Activated T-helper 1 cell treated with Interleukin-2 at 50 U/mL for 16 hours (primary cell): ENCODE data around the gene ROBO2.

Experiments
- DNase-seq: peaks from one replicate; pipeline ENCODE4 v3.0.0-alpha.2; 2020; ENCODE audit warnings: low read depth

Gene ROBO2

GRCh38 chr3:77571971-77572715 lies 532.2 kb downstream of the ROBO2 start:
- no peak for DNase-seq

GRCh38 chr3:77577264-77577663 lies 537.4 kb downstream of the ROBO2 start:
- no peak for DNase-seq

- no peak for DNase-seq
Measured at GRCh38 chr3:77586216-77586615, 546.3 kb downstream of the ROBO2 start.

GRCh38 chr3:77588863-77589262 lies 549.0 kb downstream of the ROBO2 start:
- DNase-seq: no peak

- no peak for DNase-seq
Measured at GRCh38 chr3:77590191-77590590, 550.3 kb downstream of the ROBO2 start.

GRCh38 chr3:77595371-77595870 lies 555.5 kb downstream of the ROBO2 start:
- DNase-seq: no peak

GRCh38 chr3:77599948-77600347 lies 560.0 kb downstream of the ROBO2 start:
- no peak for DNase-seq

GRCh38 chr3:77601823-77602415 lies 562.0 kb downstream of the ROBO2 start:
- no peak for DNase-seq

- DNase-seq: no peak
Measured at GRCh38 chr3:77602722-77603121, 562.8 kb downstream of the ROBO2 start.

GRCh38 chr3:77605308-77605707 lies 565.4 kb downstream of the ROBO2 start:
- no peak for DNase-seq

- DNase-seq: no peak
Measured at GRCh38 chr3:77605865-77606264, 566.0 kb downstream of the ROBO2 start.

- DNase-seq: no peak
Measured at GRCh38 chr3:77606372-77606771, 566.5 kb downstream of the ROBO2 start.

- no peak for DNase-seq
Measured at GRCh38 chr3:77618686-77619085, 578.8 kb downstream of the ROBO2 start.

GRCh38 chr3:77620009-77620408 lies 580.1 kb downstream of the ROBO2 start:
- no peak for DNase-seq

- DNase-seq: no peak
Measured at GRCh38 chr3:77623500-77623899, 583.6 kb downstream of the ROBO2 start.

GRCh38 chr3:77626157-77626556 lies 586.3 kb downstream of the ROBO2 start:
- no peak for DNase-seq

- no peak for DNase-seq
Measured at GRCh38 chr3:77648214-77648613, 608.3 kb downstream of the ROBO2 start.

- DNase-seq: no peak
Measured at GRCh38 chr3:77648664-77649063, 608.8 kb downstream of the ROBO2 start.

GRCh38 chr3:77652624-77653023 lies 612.7 kb downstream of the ROBO2 start:
- DNase-seq: no peak

GRCh38 chr3:77655396-77655795 lies 615.5 kb downstream of the ROBO2 start:
- DNase-seq: no peak

GRCh38 chr3:77660718-77661117 lies 620.8 kb downstream of the ROBO2 start:
- DNase-seq: no peak

GRCh38 chr3:77667901-77668300 lies 628.0 kb downstream of the ROBO2 start:
- no peak for DNase-seq

- no peak for DNase-seq
Measured at GRCh38 chr3:77668376-77668775, 628.5 kb downstream of the ROBO2 start.

- DNase-seq: no peak
Measured at GRCh38 chr3:77672016-77672415, 632.1 kb downstream of the ROBO2 start.
